Measurements from ENCODE around the gene KIRREL3.

DNA sequence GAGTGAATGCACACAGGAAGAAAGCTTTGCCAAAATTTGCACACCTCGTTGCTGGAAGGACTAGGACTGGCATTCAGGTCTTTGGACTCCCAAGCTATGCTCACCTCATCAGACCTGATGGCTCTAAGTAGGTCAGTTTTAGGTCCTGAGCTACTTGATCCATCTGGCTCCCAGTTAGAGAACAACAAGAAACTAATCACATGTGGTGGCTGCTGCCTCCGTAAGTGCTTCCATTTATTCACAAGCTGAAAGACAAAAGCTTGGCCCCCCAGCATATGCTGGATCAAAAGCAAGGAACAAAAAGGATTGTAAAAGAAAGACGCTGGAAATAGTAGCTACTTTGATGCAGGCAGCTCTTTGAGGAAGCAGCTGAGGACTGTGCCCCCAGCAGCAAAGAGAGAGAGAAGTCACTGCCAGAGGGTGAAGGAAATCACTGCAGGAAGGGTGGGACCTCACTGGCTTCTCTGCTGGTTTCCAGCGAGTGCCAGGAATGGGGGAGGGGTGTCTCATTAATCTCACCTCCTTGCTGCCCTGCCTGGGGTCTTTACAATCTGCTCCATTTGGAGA is 268.9 kb downstream of the KIRREL3 start:
- TF ChIP-seq, protein P1, sequence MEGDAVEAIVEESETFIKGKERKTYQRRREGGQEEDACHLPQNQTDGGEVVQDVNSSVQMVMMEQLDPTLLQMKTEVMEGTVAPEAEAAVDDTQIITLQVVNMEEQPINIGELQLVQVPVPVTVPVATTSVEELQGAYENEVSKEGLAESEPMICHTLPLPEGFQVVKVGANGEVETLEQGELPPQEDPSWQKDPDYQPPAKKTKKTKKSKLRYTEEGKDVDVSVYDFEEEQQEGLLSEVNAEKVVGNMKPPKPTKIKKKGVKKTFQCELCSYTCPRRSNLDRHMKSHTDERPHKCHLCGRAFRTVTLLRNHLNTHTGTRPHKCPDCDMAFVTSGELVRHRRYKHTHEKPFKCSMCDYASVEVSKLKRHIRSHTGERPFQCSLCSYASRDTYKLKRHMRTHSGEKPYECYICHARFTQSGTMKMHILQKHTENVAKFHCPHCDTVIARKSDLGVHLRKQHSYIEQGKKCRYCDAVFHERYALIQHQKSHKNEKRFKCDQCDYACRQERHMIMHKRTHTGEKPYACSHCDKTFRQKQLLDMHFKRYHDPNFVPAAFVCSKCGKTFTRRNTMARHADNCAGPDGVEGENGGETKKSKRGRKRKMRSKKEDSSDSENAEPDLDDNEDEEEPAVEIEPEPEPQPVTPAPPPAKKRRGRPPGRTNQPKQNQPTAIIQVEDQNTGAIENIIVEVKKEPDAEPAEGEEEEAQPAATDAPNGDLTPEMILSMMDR (conservative IDR thresholded peaks at IDR 0.05; ENCODE audit: low read depth, low read length), result no peak
- TF ChIP-seq EZH2 (IDR thresholded peaks at IDR 0.05; ENCODE audit: low read length, unreplicated experiment), result no peak
- TF ChIP-seq EZH2phosphoT487 (IDR thresholded peaks at IDR 0.05; ENCODE audit: borderline replicate concordance, low read length), result no peak

Measured in PC-3 (cell line).